Motor neuron (in vitro differentiated cells): ENCODE data around the gene OR6B3. TPM values are rescaled to one million over a fixed set of nuclear protein-coding genes. Genes with fewer than 3 reads are reported as not detected.

Source experiments
- ATAC-seq, 8 experiments: fragments of 200-7000 bp; cut with Tn5 transposase; replicated peaks in 6 of 8; 2 replicates each; pipeline ENCODE4 v1.8.0; 2021; ENCODE audit warnings: mild to moderate bottlenecking in 8 of 8, moderate library complexity in 8 of 8
- H3K27ac ChIP-seq, 2 donors: fragments of 250-450 bp; sonication (Bioruptor Pico); 2 replicates each; pipeline ENCODE4 v1.9.0; 2021; ENCODE audit warnings: antibody characterized with exemption in 2 of 2, mild to moderate bottlenecking in 2 of 2, moderate library complexity in 1 of 2
- H3K4me1 ChIP-seq, 2 donors: fragments of 250-450 bp; sonication (Bioruptor Pico); replicated peaks in 1 of 2; 2 replicates each; pipeline ENCODE4 v1.6.1; 2021; ENCODE audit warnings: antibody characterized with exemption in 2 of 2, mild to moderate bottlenecking in 2 of 2, moderate library complexity in 1 of 2
- H3K4me3 ChIP-seq, 5 donors: fragments of 250-450 bp; sonication (Bioruptor Pico); 2 replicates each; pipeline ENCODE4 v1.9.0; 2021; ENCODE audit warnings: antibody characterized with exemption in 5 of 5, mild to moderate bottlenecking in 5 of 5, moderate library complexity in 4 of 5
- WGBS, 10 experiments: fragments of 450-650 bp; shearing (Covaris generic); methylation state at CpG; one replicate each; pipeline ENCODE4 v1.0.0; 2022; 5-methylcytosine and 5-hydroxymethylcytosine counted together
- in situ Hi-C, 9 experiments: fragments of 400-800 bp; cut with MboI; loops; one replicate each; pipeline ENCODE4 v1.15.0; 2021; ENCODE audit warnings: low sequenced_read_pairs in 9 of 9, low pct_unique_long_range_greater_than_20kb in 2 of 9; ENCODE audit not compliant: unreplicated experiment in 9 of 9
- total RNA-seq, 8 experiments: library from RNA; unstranded; fragments of 300-600 nt; gene quantifications; 2 replicates each; pipeline versions ENCODE4 v1.2.3 to v1.2.4, GENCODE V29; 2022

The OR6B3 gene
- total RNA-seq, 8 experiments from 2014 or later: 0.31 to 1.4 (median 1.1) TPM; not detected in 5

DNA sequence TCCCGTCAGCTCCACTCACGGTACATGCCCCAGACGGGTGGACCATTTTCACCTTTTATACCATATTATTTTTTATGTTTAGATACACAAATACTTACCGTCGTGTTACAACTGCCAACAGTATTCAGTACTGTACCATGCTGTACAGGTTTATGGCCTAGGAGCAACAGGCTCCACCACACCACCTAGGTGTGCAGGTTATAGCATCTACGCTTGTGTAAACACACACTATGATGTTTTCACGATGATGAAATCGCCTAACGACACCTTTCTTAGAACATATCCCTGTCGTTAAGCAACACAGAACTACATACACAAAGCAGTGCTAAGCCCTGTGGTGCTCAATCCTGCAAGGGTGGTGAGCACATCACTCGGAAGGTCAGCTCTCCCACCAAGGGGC is 52.6 kb downstream of the OR6B3 start:
- in situ Hi-C loops: no loop called here
- Histone ChIP-seq H3K4me1 (peaks cover 6 to 10% of the 10 kb centered on the region in 2 donors), H3K4me3 (no peak overlapping the region), H3K27ac (no peak overlapping the region)
- no peak for ATAC-seq
- WGBS, 10 experiments: 90 to 100% (median 100%) methylated on average over 2 to 6 of the region's 11 CpGs; no CpG with 5 or more reads in 2 of the 10 experiments

DNA sequence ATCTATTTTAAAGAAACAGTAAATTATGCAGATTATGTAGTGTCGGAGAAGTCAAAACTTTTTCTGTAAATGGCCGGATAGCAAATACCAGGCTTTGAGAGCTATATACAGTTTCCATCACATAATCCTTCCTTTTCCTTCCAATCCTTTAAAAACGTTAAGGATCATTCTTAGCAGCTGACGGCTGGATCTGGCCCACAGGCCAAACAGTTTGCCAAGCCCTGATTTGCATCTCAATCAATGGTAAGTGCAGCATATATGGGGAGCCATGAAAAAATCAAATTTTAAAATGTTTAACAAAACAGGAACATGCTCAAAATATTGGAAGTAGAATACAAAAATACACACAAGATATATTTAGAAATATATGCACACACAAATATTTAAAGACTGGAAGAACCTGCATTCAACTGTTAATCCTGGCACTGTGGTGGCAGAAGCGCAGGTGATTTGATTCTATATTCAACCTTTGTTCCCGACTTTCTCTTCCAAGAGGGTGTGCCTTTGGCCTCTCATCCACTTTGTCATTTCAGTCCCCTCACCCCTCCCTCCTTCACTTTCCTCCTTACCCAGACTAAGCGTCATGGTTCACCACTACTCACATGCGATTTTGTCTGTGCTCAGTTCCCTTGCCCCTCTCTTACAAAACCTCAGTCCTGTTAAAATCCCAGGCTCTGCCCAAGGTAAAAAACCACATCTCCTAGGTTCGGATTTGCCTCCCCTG is 55.5 kb downstream of the OR6B3 start:
- Histone ChIP-seq H3K4me1 (peaks cover 6 to 10% of the 10 kb centered on the region in 2 donors), H3K4me3 (no peak overlapping the region), H3K27ac (peak overlapping the region in 1 of 2 donors; percentile 2)
- peak in 1 of 8 experiments; percentile 32 for ATAC-seq
- WGBS, 10 experiments: 50 to 88% (median 66%) methylated on average over 2 to 8 of the region's 9 CpGs
- in situ Hi-C loops: loop anchor here in 1 of 9 experiments (25.0 kb wide), 1 partner anchor 861 kb away; no protein-coding TSS in a partner anchor

Other genes with a start within 250 kb of the OR6B3 start
- gene NDUFA10, start 28.2 kb downstream of the OR6B3 start, total RNA-seq: 100 to 1,000 TPM; 105 to 170 (median 141) TPM
- under 1 TPM in 4 of 8 experiments, not detected in 4; 0.18 to 0.56 (median 0.32) TPM for gene OR6B2, start 23.1 kb downstream of the OR6B3 start, total RNA-seq
- gene COPS9, start 82.8 kb upstream of the OR6B3 start, total RNA-seq: 100 to 1,000 TPM; 133 to 287 (median 202) TPM
- not detected for gene OTOS, start 87.1 kb upstream of the OR6B3 start, total RNA-seq